IPS-11a (cell line): ENCODE data around the gene COL4A6.

Experiments used
- H3K4me3 ChIP-seq: one replicate; pipeline ENCODE4 v1.5.1; 2013; ENCODE audit warnings: low read depth, low read length, control low read depth

Gene COL4A6

GRCh38 chrX:108221301-108221864, 216.8 kb downstream of the COL4A6 start:
- H3K4me3 ChIP-seq = no peak overlapping the region

GRCh38 chrX:108219949-108220601, 218.1 kb downstream of the COL4A6 start:
- no peak overlapping the region for H3K4me3 ChIP-seq

- H3K4me3 ChIP-seq = no peak overlapping the region
Measured at GRCh38 chrX:108217876-108218275, 220.3 kb downstream of the COL4A6 start.

DNA sequence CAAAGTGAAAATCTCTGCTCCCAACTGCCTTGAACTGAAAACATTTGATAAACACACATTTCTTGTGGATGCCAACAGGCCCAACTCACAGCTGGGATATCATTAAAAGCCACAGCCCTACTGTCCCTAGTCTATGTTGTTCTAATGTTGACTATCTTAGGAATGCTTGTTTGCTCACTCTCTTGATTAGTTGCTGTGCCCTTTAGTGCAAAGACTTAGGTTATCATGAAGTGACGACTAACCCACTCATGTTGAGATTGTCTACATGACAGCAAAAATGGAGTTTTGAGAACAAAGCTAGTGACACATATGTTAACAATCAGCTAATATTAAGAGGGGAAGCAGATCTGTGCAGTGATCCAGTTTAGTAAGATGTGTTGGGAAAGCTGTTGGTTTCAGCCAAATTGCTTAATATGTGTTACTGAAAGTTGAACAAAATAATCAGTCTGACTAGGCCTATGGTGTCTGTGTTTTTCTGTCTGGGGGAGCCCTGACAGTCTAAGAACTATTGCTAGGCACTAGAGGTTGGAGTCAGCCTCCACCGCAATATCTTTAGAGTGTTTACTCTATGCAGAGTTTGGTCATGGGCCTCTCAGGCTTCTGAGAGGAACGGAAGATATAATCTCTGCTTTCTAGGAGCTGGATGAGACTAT, 221.2 kb downstream of the COL4A6 start:
- H3K4me3 ChIP-seq = no peak overlapping the region

DNA sequence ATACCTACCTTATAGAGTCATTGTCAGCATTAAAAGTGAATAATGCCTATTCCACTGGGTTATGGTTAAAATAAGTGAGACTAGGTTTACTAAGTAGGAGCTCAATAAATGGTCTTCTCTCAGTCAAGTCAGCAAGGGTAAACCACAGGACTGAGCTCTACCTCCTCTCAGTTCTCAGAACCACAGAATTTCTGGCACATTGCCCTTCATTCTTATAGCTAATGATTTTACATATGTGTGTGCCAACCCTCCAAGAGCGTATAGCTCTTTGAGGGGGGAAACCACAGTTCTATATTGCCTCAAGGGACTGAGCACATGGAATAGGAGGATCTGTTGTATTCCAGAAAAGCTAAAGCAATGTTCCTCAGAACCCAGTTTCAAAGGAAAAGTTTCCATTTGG, 221.8 kb downstream of the COL4A6 start:
- no peak overlapping the region for H3K4me3 ChIP-seq

- no peak overlapping the region for H3K4me3 ChIP-seq
Measured at GRCh38 chrX:108211301-108211700, 226.9 kb downstream of the COL4A6 start.

- no peak overlapping the region for H3K4me3 ChIP-seq
Measured at GRCh38 chrX:108209006-108209554, 229.1 kb downstream of the COL4A6 start.

DNA sequence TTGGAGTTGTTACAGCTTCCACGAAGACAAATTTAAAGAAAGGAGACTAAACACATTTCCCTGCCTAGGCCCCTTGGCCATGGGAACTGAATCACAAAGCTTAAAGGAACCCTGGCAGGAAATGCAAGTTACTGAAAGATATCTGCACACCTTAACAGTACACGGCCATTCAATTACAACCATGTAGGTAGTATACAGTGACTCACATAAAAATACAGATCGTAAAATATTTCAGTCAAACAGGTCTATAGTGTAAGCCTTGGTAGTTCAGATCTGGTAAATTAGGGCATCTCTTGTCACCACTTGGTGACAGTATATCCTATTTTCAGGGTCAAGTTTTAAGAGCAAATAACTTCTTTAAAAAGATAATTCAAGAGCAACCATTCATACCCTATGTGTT, 234.7 kb downstream of the COL4A6 start:
- no peak overlapping the region for H3K4me3 ChIP-seq

DNA sequence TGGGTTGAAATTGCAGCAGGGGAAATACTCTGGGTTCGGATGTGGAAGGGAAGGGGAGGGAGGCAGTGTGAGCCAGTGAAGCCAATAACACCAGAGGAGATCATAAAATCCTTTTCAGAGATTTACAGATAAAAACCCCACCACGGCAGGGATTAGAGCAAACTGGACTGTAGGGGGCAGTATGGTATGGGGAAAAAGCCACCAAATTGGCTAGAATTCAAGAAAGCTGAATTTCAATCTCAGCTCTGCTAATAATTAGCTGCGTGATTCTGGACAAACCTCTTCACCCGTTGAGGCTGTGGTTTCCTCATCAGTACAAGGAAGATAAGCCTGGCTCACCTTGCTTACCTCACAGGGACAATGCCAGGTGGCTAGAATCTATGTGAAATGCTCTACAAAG, 238.5 kb downstream of the COL4A6 start:
- no peak overlapping the region for H3K4me3 ChIP-seq

DNA sequence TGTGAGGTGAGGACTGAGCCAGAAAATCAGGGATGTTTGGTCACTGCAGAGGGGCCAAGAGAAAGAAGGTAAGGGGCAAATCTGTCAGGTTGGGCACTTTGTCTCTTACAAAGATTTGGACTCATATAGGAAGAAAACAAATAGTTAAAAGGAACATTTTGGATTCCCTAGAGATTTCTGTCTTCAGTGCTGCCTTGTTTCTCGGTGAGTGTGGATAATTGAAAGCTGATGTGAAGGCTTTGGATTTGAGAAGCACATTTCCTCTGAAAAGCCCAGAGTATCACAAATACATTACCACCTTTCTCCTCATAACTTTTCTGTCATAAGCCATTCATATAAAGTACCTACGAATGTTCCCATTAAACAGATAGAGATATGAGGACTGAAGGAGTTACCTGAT, 239.2 kb downstream of the COL4A6 start:
- H3K4me3 ChIP-seq = no peak overlapping the region

GRCh38 chrX:108198420-108198819, 239.8 kb downstream of the COL4A6 start:
- H3K4me3 ChIP-seq = no peak overlapping the region

GRCh38 chrX:108186811-108187210, 251.4 kb downstream of the COL4A6 start:
- H3K4me3 ChIP-seq = no peak overlapping the region

DNA sequence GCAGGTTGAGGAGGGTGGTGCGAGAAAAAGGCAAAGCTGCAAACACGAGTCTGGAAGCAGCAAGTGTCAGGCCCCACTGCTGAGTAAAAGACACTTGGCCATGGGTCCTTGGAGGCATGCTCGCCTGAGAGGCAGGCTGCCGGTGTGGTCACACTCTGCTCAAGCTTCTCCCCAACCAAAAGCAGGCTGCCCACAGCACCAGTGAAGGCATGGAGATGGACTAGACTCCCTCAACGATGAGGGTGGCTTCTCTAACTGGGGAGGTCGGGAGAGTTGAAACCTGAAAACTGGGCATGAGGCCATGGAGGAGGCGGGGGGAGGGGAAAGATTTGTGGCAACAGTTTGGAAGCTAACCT, 260.1 kb downstream of the COL4A6 start:
- H3K4me3 ChIP-seq = no peak overlapping the region

GRCh38 chrX:108177351-108178142, 260.7 kb downstream of the COL4A6 start:
- no peak overlapping the region for H3K4me3 ChIP-seq

- no peak overlapping the region for H3K4me3 ChIP-seq
Measured at GRCh38 chrX:108173874-108174273, 264.3 kb downstream of the COL4A6 start.

DNA sequence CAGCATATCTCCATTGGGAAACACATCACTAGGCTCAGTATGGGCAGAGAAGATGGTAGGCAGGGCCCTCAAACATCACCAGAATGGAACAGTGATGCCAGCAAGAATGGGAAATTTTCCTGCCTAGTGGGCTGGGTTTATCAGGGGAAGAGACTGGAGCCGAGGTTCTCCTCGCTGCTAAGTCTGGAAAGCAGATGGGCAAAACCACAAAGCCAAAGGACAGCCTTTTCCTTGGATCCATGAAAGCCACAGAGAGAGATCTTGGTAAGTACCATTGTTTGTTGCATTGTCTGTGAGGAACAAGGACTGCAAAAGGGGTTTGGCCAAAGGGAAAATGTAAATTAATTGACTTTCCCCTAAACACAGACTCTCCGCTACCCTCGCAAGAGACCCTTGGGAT, 266.6 kb downstream of the COL4A6 start:
- H3K4me3 ChIP-seq = no peak overlapping the region

- no peak overlapping the region for H3K4me3 ChIP-seq
Measured at GRCh38 chrX:108169768-108170167, 268.5 kb downstream of the COL4A6 start.

GRCh38 chrX:108168961-108169740, 269.1 kb downstream of the COL4A6 start:
- no peak overlapping the region for H3K4me3 ChIP-seq

DNA sequence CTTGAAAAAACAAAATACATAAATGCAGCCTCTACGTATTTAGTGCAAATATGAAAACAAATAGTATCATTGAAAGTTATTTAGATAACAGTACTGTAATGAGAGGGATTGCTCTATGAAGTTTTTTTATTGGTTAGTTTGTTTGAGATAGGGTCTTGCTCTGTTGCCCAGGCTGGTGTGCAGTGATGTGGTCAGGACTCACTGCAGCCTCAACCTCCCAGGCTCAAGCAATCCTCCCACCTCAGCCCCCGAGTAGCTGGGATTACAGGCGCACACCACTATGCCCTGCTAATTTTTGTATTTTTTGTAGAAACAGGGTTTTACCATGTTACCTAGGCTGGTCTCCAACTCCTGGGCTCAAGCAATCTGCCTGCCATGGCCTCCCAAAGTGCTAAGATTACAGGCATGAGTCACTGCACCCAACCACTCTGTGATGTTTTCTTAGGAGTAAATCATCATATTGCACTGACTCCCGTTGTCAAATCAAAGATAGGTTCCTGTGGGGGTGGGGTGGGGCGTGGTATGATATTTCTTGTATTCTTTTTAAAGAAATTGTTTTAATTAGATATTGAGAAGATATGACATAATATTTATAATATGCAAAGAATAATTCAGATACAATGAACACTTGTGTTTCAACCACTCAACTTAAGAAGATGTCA, 270.9 kb downstream of the COL4A6 start:
- no peak overlapping the region for H3K4me3 ChIP-seq
